ENCODE measurements around the gene LSAMP. TPM values are rescaled to one million over a fixed set of nuclear protein-coding genes. Genes with fewer than 3 reads are reported as not detected.

The LSAMP gene
- total RNA-seq, 1 experiment from 2014 or later: 3.1 TPM

DNA sequence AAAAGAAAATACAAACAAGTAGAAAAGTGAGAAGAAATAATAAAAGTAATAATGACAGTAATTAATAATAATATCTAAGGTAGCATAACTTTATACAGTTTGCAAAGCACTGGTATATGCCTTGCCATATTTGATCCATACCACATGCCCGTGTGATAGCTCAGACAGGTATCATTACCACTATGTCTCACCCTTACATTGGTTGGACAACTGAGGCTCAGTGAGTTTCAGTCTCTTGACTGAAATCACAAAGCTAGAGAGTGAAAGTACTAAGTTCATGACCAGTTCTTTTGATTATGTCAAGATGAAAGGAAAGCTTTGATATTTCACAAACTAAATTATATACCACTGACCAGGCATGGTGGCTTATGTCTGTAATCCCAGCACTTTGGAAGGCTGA lies 413.1 kb downstream of the LSAMP start:
- no peak overlapping the region for H3K4me3 ChIP-seq (ENCODE audit: low read depth in 2 of 2, low read length in 2 of 2)
- H3K27me3 ChIP-seq (ENCODE audit: control insufficient read depth, insufficient read depth, low read length): no peaks in the 10 kb centered on the region
- no peaks in the 10 kb centered on the region for H3K9me3 ChIP-seq (ENCODE audit: control insufficient read depth, insufficient read depth, low read depth, low read length)
- TF ChIP-seq, protein P1, sequence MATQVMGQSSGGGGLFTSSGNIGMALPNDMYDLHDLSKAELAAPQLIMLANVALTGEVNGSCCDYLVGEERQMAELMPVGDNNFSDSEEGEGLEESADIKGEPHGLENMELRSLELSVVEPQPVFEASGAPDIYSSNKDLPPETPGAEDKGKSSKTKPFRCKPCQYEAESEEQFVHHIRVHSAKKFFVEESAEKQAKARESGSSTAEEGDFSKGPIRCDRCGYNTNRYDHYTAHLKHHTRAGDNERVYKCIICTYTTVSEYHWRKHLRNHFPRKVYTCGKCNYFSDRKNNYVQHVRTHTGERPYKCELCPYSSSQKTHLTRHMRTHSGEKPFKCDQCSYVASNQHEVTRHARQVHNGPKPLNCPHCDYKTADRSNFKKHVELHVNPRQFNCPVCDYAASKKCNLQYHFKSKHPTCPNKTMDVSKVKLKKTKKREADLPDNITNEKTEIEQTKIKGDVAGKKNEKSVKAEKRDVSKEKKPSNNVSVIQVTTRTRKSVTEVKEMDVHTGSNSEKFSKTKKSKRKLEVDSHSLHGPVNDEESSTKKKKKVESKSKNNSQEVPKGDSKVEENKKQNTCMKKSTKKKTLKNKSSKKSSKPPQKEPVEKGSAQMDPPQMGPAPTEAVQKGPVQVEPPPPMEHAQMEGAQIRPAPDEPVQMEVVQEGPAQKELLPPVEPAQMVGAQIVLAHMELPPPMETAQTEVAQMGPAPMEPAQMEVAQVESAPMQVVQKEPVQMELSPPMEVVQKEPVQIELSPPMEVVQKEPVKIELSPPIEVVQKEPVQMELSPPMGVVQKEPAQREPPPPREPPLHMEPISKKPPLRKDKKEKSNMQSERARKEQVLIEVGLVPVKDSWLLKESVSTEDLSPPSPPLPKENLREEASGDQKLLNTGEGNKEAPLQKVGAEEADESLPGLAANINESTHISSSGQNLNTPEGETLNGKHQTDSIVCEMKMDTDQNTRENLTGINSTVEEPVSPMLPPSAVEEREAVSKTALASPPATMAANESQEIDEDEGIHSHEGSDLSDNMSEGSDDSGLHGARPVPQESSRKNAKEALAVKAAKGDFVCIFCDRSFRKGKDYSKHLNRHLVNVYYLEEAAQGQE (IDR thresholded peaks at IDR 0.05; ENCODE audit: insufficient read depth in 1 of 2, low read depth in 2 of 2, low read length in 1 of 2): no peak
- no peak for TF ChIP-seq TCF7L2 (IDR thresholded peaks at IDR 0.05; ENCODE audit: low read depth, low read length)
- no peak for TF ChIP-seq SIN3A (IDR thresholded peaks at IDR 0.05; ENCODE audit: borderline replicate concordance, insufficient read depth, low read depth, low read length)
- TF ChIP-seq, protein P2, sequence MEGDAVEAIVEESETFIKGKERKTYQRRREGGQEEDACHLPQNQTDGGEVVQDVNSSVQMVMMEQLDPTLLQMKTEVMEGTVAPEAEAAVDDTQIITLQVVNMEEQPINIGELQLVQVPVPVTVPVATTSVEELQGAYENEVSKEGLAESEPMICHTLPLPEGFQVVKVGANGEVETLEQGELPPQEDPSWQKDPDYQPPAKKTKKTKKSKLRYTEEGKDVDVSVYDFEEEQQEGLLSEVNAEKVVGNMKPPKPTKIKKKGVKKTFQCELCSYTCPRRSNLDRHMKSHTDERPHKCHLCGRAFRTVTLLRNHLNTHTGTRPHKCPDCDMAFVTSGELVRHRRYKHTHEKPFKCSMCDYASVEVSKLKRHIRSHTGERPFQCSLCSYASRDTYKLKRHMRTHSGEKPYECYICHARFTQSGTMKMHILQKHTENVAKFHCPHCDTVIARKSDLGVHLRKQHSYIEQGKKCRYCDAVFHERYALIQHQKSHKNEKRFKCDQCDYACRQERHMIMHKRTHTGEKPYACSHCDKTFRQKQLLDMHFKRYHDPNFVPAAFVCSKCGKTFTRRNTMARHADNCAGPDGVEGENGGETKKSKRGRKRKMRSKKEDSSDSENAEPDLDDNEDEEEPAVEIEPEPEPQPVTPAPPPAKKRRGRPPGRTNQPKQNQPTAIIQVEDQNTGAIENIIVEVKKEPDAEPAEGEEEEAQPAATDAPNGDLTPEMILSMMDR (IDR thresholded peaks at IDR 0.05): no peak
- TF ChIP-seq POLR2AphosphoS5 (IDR thresholded peaks at IDR 0.05; ENCODE audit: low read depth, low read length): no peak
- H3K4me1 ChIP-seq (ENCODE audit: control insufficient read depth, insufficient read depth, low read length): no peaks in the 10 kb centered on the region
- CTCF ChIA-PET: no interaction called here
- no peaks in the 10 kb centered on the region for H3K36me3 ChIP-seq (ENCODE audit: control insufficient read depth, insufficient read depth, low read length)
- DNase-seq (ENCODE audit: low read depth, low spot score) (no peak), ATAC-seq (no peak)
- BruUV-seq (replicated peaks): no TSS peak
- intact Hi-C loops (cut with micrococcal nuclease; ENCODE audit: unreplicated experiment) (no loop called here), in situ Hi-C loops (cut with HindIII; ENCODE audit: low pct_unique_long_range_greater_than_20kb, low sequenced_read_pairs) (no loop called here)
- H3K27ac ChIP-seq (ENCODE audit: low read length): no peak overlapping the region
- POLR2A ChIA-PET: no interaction called here

DNA sequence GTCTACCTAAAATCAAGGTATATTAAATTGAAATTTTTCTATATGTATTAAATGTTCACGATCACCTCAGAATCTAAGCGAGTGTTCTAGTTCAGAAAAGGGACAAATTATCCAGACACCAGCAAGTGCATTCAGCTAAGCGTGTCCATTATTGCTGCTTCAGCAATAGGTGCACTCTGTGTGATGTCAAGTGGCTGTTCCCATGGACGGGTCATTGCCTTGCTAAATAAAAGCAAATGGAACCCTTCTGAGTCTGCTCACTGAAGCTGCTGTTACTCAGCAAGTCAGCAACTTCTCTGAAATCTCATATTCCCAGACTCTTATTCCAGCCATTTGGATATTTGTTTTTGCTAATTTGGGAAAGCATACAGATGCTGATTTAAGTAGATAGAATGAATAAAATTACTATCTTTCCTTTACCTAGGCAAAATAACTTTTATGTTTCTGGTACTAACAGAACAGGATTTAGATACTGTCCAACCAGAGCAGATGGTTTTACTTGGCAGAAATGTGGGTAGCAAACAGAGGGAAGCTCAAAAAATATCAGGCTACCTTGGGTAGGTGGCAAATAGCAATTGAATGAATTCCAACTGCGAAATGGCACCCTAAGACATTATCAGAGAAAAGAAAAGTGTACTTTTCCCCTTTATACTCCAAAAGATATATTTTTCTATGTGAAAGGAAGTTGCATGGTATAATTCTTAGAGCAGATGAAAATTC lies 415.0 kb downstream of the LSAMP start:
- Histone ChIP-seq H3K27ac (ENCODE audit: low read length) (no peak overlapping the region), H3K4me1 (ENCODE audit: control insufficient read depth, insufficient read depth, low read length) (no peaks in the 10 kb centered on the region), H3K36me3 (ENCODE audit: control insufficient read depth, insufficient read depth, low read length) (no peaks in the 10 kb centered on the region), H3K4me3 (ENCODE audit: low read depth in 2 of 2, low read length in 2 of 2) (no peak overlapping the region), H3K9me3 (ENCODE audit: control insufficient read depth, insufficient read depth, low read depth, low read length) (no peaks in the 10 kb centered on the region), H3K27me3 (ENCODE audit: control insufficient read depth, insufficient read depth, low read length) (no peaks in the 10 kb centered on the region)
- ATAC-seq (no peak), DNase-seq (ENCODE audit: low read depth, low spot score) (no peak)
- no TSS peak for BruUV-seq (replicated peaks)
- ChIA-PET CTCF (no interaction called here), POLR2A (no interaction called here)
- TF ChIP-seq TCF7L2 (IDR thresholded peaks at IDR 0.05; ENCODE audit: low read depth, low read length) (no peak), POLR2AphosphoS5 (IDR thresholded peaks at IDR 0.05; ENCODE audit: low read depth, low read length) (no peak), SIN3A (IDR thresholded peaks at IDR 0.05; ENCODE audit: borderline replicate concordance, insufficient read depth, low read depth, low read length) (no peak)
- TF ChIP-seq, protein P1 (IDR thresholded peaks at IDR 0.05; ENCODE audit: insufficient read depth in 1 of 2, low read depth in 2 of 2, low read length in 1 of 2): no peak
- TF ChIP-seq, protein P2 (IDR thresholded peaks at IDR 0.05): no peak
- in situ Hi-C loops (cut with HindIII; ENCODE audit: low pct_unique_long_range_greater_than_20kb, low sequenced_read_pairs) (no loop called here), intact Hi-C loops (cut with micrococcal nuclease; ENCODE audit: unreplicated experiment) (no loop called here)
